Measurements from ENCODE around the gene SIN3A.

Gene SIN3A

GRCh38 chr15:75327491-75327890 lies 124.0 kb downstream of the SIN3A start:
- no peak for DNase-seq

GRCh38 chr15:75327005-75327404 lies 124.5 kb downstream of the SIN3A start:
- no peak for DNase-seq

GRCh38 chr15:75325922-75326321 lies 125.6 kb downstream of the SIN3A start:
- no peak for DNase-seq

GRCh38 chr15:75321711-75322110 lies 129.8 kb downstream of the SIN3A start:
- DNase-seq, result no peak

Measured in MV-4-11 (cell line).